Fibroblast of pulmonary artery (primary cell): ENCODE data around the gene UNC13A.

Experiments
- DNase-seq: peaks from one replicate; pipeline ENCODE4 v3.0.0-alpha.2; 2010; ENCODE audit warnings: low read depth
- H3K4me3 ChIP-seq: replicated peaks from 2 replicates; pipeline ENCODE4 v1.5.1; 2011; ENCODE audit warnings: low read depth, mild to moderate bottlenecking, control low read depth, low read length, moderate library complexity
- TF ChIP-seq, protein P1 (sequence below): IDR thresholded peaks from 2 replicates; pipeline ENCODE4 v1.5.1; 2011; ENCODE audit warnings: mild to moderate bottlenecking, control low read depth, low read length, inconsistent platforms; ENCODE audit errors: missing control alignments

The UNC13A gene

DNA sequence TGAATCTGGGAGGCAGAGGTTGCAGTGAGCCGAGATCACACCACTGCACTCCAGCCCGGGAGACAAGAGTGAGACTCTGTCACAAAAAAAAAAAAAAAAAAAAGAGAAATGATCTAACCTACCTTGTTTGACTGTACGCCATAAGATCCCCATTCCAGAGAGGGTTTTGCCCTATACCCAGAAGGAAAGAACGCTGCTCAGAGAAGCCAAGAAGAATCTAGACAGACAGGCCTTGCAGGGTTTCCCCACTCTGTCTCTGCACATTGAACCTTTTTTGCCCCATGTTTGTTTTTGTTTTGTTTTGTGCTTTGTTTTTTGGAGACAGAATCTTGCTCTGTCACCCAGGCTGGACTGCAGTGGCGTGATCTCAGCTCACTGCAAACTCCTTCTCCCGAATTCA lies 23.7 kb upstream of the UNC13A start:
- TF ChIP-seq, protein P1, sequence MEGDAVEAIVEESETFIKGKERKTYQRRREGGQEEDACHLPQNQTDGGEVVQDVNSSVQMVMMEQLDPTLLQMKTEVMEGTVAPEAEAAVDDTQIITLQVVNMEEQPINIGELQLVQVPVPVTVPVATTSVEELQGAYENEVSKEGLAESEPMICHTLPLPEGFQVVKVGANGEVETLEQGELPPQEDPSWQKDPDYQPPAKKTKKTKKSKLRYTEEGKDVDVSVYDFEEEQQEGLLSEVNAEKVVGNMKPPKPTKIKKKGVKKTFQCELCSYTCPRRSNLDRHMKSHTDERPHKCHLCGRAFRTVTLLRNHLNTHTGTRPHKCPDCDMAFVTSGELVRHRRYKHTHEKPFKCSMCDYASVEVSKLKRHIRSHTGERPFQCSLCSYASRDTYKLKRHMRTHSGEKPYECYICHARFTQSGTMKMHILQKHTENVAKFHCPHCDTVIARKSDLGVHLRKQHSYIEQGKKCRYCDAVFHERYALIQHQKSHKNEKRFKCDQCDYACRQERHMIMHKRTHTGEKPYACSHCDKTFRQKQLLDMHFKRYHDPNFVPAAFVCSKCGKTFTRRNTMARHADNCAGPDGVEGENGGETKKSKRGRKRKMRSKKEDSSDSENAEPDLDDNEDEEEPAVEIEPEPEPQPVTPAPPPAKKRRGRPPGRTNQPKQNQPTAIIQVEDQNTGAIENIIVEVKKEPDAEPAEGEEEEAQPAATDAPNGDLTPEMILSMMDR, result no peak
- no peak for DNase-seq
- no peak overlapping the region for H3K4me3 ChIP-seq

DNA sequence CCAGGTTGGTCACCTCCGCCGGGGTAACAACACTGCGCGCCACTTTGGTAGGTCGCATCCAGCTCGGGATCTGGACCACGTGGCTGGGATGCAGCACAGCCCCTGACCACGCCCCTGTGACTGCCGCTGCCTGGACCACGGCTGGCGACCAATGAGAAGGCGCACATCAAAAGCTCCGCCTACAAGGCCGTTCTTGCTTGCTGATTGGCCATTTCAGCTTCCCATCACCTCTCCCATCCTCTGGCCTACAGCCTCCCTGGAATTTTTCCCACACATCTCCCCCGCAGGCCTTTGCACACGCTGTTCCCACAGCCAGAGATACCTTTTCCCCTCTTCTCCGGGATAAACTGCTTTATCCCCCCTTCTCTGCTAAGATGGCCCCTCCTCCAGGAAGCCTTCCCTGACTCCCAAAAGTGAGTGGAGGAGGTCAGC lies 18.6 kb upstream of the UNC13A start:
- TF ChIP-seq, protein P1, result no peak
- H3K4me3 ChIP-seq, result no peak overlapping the region
- peak; percentile 65 for DNase-seq

DNA sequence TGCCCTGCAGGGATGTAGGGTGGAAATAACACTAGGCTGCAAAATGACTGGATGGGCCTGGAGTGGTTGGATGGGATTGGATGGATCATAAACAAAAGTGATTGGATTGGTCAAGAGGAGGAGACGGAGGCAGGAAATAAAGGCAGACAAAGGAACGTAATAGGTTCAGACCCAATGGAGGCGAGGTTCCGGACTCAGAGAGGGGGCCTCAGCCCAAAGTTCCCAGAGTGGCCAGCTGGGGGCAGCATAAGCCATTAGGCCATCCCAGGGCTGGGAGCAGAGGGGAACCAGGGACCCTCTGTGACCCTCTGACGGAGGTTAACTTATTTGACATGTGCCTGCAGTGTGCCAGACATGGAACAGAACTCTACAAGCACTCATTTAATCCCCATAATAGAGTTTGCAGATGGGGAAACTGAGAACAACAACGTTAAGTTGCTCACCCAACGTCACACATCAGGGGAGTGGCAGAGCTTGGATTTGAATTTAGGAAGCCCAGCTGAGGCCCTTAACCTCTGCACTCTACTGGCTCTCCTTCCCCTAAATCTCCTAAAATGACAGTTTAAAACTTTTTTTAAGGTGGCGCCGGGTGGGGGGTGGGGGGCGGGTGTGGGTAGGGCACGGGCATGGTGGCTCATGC lies 15.8 kb upstream of the UNC13A start:
- peak; percentile 66 for DNase-seq
- TF ChIP-seq, protein P1, result peak; percentile 86
- H3K4me3 ChIP-seq, result no peak overlapping the region

DNA sequence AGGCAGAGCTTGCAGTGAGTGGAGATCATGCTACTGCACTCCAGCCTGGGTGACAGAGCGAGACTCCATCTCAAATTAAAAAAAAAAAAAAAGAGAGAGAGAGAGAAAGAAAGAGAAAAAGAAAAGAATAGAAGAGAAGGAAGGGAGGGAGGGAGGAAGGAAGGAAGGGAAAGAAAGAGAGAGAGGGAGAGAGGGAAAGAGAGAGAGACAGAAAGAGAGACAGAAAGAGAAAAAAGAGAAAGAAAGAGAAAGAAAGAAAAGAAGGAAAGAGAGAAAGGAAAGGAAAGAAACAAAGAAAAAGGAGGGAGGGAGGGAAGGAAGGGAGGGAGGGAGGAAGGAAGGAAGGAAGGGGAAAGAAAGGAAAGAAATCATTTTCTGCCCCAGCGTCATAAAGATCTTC lies 7.0 kb upstream of the UNC13A start:
- TF ChIP-seq, protein P1, result no peak
- DNase-seq, result no peak
- H3K4me3 ChIP-seq, result no peak overlapping the region

DNA sequence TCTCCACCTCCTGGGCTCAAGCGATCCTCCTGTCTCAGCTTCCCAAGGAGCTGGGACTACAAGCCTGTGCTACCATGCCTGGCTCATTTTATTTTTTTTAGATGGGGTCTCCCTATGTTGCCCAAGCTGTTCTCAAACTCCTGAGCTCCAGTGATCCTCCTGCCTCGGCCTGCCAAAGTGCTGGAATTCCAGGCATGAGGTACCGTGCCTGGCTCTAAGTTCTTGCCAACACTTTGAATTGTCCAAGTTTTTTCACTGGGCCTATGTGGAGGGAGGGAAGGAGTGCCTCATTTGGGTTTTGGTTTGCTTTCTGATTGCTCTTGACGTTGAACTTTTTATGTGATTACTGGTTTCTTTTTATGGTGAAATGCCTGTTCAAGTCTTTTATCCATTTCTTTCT lies 4.4 kb upstream of the UNC13A start:
- DNase-seq, result no peak
- TF ChIP-seq, protein P1, result no peak
- H3K4me3 ChIP-seq, result no peak overlapping the region

DNA sequence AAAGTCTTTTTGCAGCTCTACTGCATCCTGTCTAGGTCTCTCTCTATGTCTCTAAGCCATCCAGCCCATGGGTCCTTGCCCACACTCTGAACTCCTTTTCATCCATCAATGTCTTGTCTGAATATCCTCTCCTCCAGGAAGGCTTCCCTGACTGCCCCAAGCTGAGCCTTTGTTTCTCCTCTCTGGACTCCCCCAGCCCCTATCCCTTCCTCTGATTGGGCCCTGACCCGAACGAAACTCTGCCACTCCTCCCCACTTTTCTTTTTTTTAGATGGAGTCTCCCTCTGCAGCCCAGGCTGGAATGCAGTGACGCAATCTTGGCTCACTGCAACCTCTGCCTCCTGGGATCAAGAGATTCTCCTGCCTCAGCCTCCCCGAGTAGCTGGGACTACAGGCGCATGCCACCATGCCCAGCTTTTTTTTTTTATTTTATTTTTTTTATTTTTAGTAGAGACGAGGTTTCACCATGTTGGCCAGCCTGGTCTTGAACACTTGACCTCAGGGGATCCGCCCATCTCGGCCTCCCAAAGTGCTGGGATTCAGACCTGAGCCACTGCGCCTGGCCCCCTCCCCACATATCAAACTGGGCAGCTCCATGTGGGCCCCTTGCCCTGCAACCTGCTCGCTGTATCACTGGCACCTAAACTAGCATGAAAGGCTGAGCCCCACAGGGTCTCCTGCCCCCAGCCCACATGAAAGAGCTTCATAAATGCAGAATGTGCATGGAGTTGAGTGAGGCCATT lies 870 bp upstream of the UNC13A start:
- TF ChIP-seq, protein P1, result no peak
- no peak for DNase-seq
- H3K4me3 ChIP-seq, result no peak overlapping the region
